GM06990 (cell line): Measurements from ENCODE around the gene AMPH.
"Not testable (repeated sequence)": the region's sequence is repeated elsewhere in the genome, so short reads cannot be mapped to it uniquely, and the experiment has no call there.

ENCODE experiments used
- DNase-seq: peaks from one replicate; pipeline ENCODE4 v3.0.0-alpha.2; 2011; ENCODE audit not compliant: insufficient read length; ENCODE audit errors: extremely low read depth
- H3K27me3 ChIP-seq: replicated peaks from 2 replicates; pipeline ENCODE4 v1.6.0; 2011; ENCODE audit warnings: low read length; ENCODE audit not compliant: control insufficient read depth, insufficient read depth
- H3K36me3 ChIP-seq: 2 replicates; pipeline ENCODE4 v1.5.1; 2011; ENCODE audit warnings: low read length; ENCODE audit not compliant: control insufficient read depth, insufficient read depth
- H3K4me3 ChIP-seq: replicated peaks from 2 replicates; pipeline ENCODE4 v1.5.1; 2011; ENCODE audit warnings: low read depth, mild to moderate bottlenecking, control low read depth, low read length
- TF ChIP-seq, protein P1 (sequence below): IDR thresholded peaks from 2 replicates; pipeline ENCODE4 v1.5.1; 2011; ENCODE audit warnings: low read length, control low read depth, mild to moderate bottlenecking, inconsistent platforms; ENCODE audit not compliant: insufficient read depth, poor library complexity, severe bottlenecking

AMPH gene

DNA sequence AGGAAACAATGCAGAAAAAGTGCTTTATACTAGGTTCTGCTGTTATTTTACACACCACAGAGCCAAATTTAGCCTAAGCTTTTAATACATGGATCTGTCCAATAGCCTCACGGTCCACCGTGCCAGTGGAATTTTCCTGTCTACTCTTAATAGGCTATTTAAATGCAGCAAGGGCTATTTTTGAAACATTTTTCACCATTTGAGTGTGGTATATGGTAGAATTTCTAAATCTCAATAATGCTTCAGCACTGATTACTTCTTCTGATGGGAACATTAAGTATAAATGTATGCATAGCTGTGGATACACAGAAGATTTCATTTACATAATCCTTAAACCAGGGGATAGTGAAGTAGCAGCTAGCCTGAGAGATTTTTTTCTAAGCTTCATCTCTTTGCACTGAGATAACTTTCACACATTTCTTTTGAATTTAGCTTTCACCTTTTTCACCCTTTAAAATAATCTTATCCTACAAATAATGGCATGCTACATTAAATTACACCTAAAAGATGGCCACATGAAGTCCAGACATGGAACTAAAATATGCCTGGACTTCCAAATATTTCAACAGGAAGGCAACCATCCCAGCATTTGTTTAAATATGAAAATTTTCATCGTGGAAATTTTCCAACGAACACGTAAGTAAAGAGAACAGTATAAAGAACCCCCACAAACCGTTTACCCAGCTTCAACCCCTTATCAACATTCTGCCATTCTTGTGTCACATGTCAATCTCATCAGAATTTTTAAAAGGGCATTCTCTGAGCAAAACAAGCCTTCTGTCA, 45.4 kb downstream of the AMPH start:
- TF ChIP-seq, protein P1, sequence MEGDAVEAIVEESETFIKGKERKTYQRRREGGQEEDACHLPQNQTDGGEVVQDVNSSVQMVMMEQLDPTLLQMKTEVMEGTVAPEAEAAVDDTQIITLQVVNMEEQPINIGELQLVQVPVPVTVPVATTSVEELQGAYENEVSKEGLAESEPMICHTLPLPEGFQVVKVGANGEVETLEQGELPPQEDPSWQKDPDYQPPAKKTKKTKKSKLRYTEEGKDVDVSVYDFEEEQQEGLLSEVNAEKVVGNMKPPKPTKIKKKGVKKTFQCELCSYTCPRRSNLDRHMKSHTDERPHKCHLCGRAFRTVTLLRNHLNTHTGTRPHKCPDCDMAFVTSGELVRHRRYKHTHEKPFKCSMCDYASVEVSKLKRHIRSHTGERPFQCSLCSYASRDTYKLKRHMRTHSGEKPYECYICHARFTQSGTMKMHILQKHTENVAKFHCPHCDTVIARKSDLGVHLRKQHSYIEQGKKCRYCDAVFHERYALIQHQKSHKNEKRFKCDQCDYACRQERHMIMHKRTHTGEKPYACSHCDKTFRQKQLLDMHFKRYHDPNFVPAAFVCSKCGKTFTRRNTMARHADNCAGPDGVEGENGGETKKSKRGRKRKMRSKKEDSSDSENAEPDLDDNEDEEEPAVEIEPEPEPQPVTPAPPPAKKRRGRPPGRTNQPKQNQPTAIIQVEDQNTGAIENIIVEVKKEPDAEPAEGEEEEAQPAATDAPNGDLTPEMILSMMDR, result no peak
- no peak for DNase-seq
- Histone ChIP-seq H3K4me3 (no peak overlapping the region), H3K36me3 (no peaks in the 10 kb centered on the region), H3K27me3 (no peaks in the 10 kb centered on the region)

DNA sequence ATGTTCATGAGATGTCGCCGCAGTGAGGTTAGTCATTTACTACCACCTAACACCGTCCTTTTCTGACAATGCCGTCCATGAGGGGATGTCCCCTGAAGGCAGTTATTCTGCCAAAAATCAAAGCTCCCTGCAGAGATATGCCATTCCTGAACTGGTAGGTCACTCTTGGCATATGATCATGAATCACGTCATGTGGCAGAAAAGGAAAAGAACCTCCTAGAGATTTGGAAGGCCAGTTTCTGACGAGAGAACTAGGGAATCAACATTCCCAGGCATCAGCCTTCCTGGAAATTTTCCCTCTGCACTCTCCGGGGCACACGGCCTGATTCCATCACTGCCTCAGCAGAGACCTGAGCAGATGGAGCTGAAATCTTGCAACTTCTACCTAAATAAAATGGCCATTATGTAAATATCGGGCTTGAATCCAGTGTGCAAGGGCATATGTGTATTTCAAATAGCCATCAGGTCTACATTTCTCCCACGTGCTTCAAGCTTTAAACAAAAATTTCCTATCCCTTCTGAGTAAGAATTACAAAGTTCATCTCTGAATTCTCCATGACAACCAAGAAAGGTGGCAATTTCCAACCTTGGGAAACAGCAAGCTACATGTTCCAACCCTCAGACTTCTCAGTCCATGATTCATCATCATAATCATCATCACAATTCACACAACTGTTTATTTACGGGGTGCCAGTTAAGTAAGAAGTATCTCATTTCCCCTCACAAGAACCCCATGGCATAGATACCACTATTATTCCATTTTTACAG, 46.5 kb downstream of the AMPH start:
- Histone ChIP-seq H3K36me3 (no peaks in the 10 kb centered on the region), H3K4me3 (no peak overlapping the region), H3K27me3 (no peaks in the 10 kb centered on the region)
- TF ChIP-seq, protein P1, result no peak
- no peak for DNase-seq

DNA sequence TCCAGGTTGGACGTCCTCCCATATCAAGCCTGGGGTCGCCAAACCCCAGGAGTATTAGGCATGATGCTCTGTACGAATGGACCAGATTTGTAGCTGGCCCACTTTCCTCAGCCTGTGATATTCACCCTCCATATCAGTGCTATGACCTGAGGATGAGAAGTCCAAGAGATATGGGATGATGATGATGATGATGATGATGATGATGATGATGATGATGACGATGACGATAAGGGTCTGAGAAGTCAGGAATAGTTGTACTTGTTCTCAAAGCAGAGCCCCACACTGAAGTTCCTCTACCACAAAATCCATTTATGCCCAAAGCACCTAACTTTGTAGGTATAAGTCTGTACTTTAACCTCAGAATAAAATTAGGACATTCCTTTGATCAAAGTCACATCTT, 50.7 kb downstream of the AMPH start:
- Histone ChIP-seq H3K36me3 (no peaks in the 10 kb centered on the region), H3K4me3 (no peak overlapping the region), H3K27me3 (no peaks in the 10 kb centered on the region)
- TF ChIP-seq, protein P1, result no peak
- no peak for DNase-seq

DNA sequence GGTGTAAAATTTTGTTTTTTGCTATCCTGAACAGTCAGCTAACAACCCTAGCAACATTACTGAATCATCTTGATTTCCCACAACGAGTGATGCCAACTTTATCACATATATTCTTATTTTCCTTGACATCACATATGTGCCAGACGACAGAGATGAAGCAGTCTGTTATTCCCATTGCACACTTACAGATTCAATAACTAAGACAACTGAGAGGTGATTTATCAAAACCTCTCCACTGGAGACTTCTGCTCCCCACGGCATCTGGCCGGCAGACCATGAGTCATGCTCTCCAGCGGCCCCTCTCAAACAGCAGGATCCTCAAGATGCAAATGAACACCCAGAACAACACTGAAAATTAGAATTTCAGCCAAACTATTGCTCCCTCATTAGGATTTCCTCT, 57.1 kb downstream of the AMPH start:
- Histone ChIP-seq H3K4me3 (no peak overlapping the region), H3K36me3 (no peaks in the 10 kb centered on the region), H3K27me3 (no peaks in the 10 kb centered on the region)
- DNase-seq, result no peak
- TF ChIP-seq, protein P1, result no peak

DNA sequence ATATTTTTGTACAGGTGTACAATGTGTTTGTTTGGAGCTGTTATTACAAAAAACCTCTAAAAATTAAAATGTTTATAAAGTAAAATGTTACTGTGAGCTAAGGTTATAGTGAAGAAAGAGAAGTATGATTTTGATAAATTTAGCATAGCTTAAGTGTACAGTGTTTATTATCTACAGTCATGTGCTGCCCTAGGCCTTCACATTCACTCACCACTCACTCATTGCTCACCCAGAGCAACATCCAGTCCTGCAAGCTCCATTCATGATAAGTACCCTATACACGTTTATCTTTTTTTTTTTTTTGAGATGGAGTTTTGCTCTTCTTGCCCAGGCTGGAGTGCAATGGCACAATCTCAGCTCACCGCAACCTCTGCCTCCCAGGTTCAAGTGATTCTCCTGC, 59.6 kb downstream of the AMPH start:
- not testable (repeated sequence) for DNase-seq, H3K36me3 ChIP-seq, H3K4me3 ChIP-seq, H3K27me3 ChIP-seq

DNA sequence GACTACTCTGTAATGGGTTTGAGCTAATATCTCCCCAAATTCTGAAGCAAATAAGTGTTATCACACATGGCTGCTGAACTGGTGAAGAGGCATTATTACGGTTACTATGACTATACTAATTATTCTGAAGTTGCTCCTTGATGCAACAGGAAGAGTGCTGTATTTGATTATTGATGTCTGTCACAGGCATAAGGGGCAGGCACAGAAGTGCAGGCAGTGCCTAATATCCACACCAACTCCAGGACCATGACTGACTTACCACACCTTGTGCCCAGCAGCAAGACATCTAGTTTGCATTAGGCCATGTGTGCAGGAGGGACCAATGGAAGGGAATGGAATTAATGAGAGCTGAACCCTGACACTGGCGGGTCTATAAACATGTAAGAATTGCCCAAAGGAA, 62.7 kb downstream of the AMPH start:
- no peaks in the 10 kb centered on the region for H3K36me3 ChIP-seq
- no peaks in the 10 kb centered on the region for H3K27me3 ChIP-seq
- H3K4me3 ChIP-seq, result no peak overlapping the region
- TF ChIP-seq, protein P1, result no peak
- no peak for DNase-seq
